Caco-2 (cell line): Measurements from ENCODE around the gene UBASH3B. TPM values are rescaled to one million over a fixed set of nuclear protein-coding genes. Genes with fewer than 3 reads are reported as not detected.
A peak's percentile ranks its signal among the peaks of the same experiment; 100 is the strongest.

Experiments used
- BruUV-seq: library from RNA; stranded (reverse); fragments of 400-500 nt; replicated peaks from 2 replicates; lab custom pipeline; 2021; lab: Mats Ljungman, UMichigan
- CTCF ChIA-PET: fragments of 300-600 bp; sonication (Branson Sonifier 250); formaldehyde crosslinking; loops from one replicate; lab custom pipeline; 2022; ENCODE audit warnings: antibody characterized with exemption; lab: Charles Lee
- POLR2A ChIA-PET: fragments of 300-600 bp; sonication (Branson Sonifier 250); formaldehyde crosslinking; loops from one replicate; lab custom pipeline; 2022; ENCODE audit warnings: antibody characterized with exemption; lab: Charles Lee
- DNase-seq, 2 experiments: peaks; one replicate each; pipeline versions ENCODE4 v3.0.0 to v3.0.0-alpha.2; 2020 to 2022
- H3K27me3 ChIP-seq: replicated peaks from 2 replicates; pipeline ENCODE4 v1.6.0; 2011; ENCODE audit warnings: low read length; ENCODE audit not compliant: control insufficient read depth, insufficient read depth
- H3K36me3 ChIP-seq: 2 replicates; pipeline ENCODE4 v1.5.1; 2011; ENCODE audit warnings: low read length; ENCODE audit not compliant: control insufficient read depth, insufficient read depth
- H3K4me1 ChIP-seq: fragments of 250-450 bp; sonication (Bioruptor Pico); 2 replicates; pipeline ENCODE4 v1.5.1; 2020; ENCODE audit warnings: mild to moderate bottlenecking
- H3K4me3 ChIP-seq: 2 replicates; pipeline ENCODE4 v1.5.1; 2011; ENCODE audit warnings: low read depth, mild to moderate bottlenecking, control low read depth, low read length
- H3K9me3 ChIP-seq: fragments of 250-450 bp; sonication (Bioruptor Pico); 2 replicates; pipeline ENCODE4 v1.5.1; 2020; ENCODE audit warnings: mild to moderate bottlenecking, moderate library complexity
- H3K27ac Mint-ChIP-seq: one replicate; pipeline ENCODE4 v1.8.0; 2022; ENCODE audit warnings: mixed read lengths; ENCODE audit not compliant: unreplicated experiment
- H3K27me3 Mint-ChIP-seq: one replicate; pipeline ENCODE4 v1.8.0; 2022; ENCODE audit warnings: mixed read lengths; ENCODE audit not compliant: insufficient read depth, unreplicated experiment
- H3K36me3 Mint-ChIP-seq: one replicate; pipeline ENCODE4 v1.8.0; 2022; ENCODE audit warnings: mild to moderate bottlenecking, mixed read lengths; ENCODE audit not compliant: insufficient read depth, unreplicated experiment
- H3K4me1 Mint-ChIP-seq: one replicate; pipeline ENCODE4 v1.8.0; 2022; ENCODE audit warnings: low read depth, mixed read lengths; ENCODE audit not compliant: unreplicated experiment
- H3K4me3 Mint-ChIP-seq: one replicate; pipeline ENCODE4 v1.8.0; 2022; ENCODE audit warnings: mild to moderate bottlenecking, moderate library complexity, mixed read lengths; ENCODE audit not compliant: unreplicated experiment
- H3K9me3 Mint-ChIP-seq: one replicate; pipeline ENCODE4 v1.8.0; 2022; ENCODE audit warnings: mixed read lengths; ENCODE audit not compliant: unreplicated experiment
- CTCF ChIP-seq, 2 experiments: fragments of 200-600 bp in 1 of 2; IDR thresholded peaks; 1 replicate in 1 of 2; 2 replicates in 1 of 2; pipeline versions ENCODE4 v1.5.1 to v1.8.0; 2011 to 2022; ENCODE audit warnings: antibody characterized with exemption in 1 of 2, control low read depth in 1 of 2, inconsistent platforms in 1 of 2, low read depth in 1 of 2, low read length in 1 of 2, mild to moderate bottlenecking in 1 of 2, moderate library complexity in 1 of 2; ENCODE audit not compliant: insufficient read depth in 1 of 2, severe bottlenecking in 1 of 2, unreplicated experiment in 1 of 2
- intact Hi-C: fragments of 100-400 bp; cut with micrococcal nuclease; formaldehyde crosslinking; loops from one replicate; pipeline ENCODE4 v1.10.0; 2022; ENCODE audit not compliant: unreplicated experiment
- total RNA-seq: library from RNA; stranded (reverse); gene quantifications from 2 replicates; pipeline ENCODE4 v1.2.3, GENCODE V29; 2022

The UBASH3B gene
- total RNA-seq, 1 experiment from 2014 or later = 21.5 TPM

DNA sequence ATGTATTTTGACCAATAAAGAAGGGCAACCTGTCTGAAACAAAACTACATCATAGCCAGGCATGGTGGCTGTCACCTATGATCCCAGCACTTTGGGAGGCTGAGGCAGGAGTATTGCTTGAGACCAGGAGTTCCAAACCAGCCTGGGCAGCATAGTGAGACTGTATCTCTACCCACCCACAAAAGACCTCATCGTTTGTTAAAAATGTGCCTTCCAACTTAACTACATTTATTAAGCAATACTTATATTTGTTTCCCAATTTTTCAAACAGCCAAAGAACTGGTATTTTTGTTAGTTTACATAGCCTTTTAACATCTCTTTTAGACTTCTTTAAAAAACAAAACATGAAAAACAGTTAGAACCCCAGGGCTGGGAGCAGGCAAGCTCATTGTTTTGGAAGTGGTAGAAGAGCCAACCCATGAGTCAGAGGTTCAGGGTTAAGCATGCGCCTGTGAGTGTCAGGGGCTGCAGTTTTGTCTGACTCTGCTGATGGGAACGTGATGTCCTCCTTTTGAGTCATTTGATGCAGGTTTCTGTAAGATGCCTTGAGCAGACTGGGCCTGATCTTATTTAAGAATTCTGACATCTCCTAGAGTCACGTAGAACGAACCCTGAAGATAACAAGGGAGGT, 128.9 kb downstream of the UBASH3B start:
- POLR2A ChIA-PET = no interaction called here
- no peaks in the 10 kb centered on the region for H3K27me3 ChIP-seq
- Mint-ChIP-seq H3K36me3 (peaks cover 11% of the 10 kb centered on the region), H3K4me1 (peaks cover 27% of the 10 kb centered on the region), H3K9me3 (no peaks in the 10 kb centered on the region), H3K27ac (peak overlapping the region; percentile 49), H3K27me3 (no peaks in the 10 kb centered on the region), H3K4me3 (peak overlapping the region; percentile 59)
- intact Hi-C loops = loop anchor here (2.0 kb wide), 1 partner anchor 58 kb away; no protein-coding TSS in a partner anchor
- CTCF ChIA-PET = interaction anchor here (0.6 to 2.3 kb wide), 9 partner anchors 68 to 159 kb away, joined by 3 to 15 read pairs (median 5); partner anchors contain the start of gene UBASH3B
- no TSS peak for BruUV-seq
- peaks cover 19% of the 10 kb centered on the region for H3K4me1 ChIP-seq
- no peaks in the 10 kb centered on the region for H3K9me3 ChIP-seq
- no peaks in the 10 kb centered on the region for H3K36me3 ChIP-seq
- no peak overlapping the region for H3K4me3 ChIP-seq
- no peak for DNase-seq
- no peak for TF ChIP-seq CTCF (IDR thresholded peaks at IDR 0.05; ENCODE audit: insufficient read depth in 1 of 2, low read depth in 1 of 2, low read length in 1 of 2, severe bottlenecking in 1 of 2, unreplicated experiment in 1 of 2)

GRCh38 chr11:122785031-122785541, 129.6 kb downstream of the UBASH3B start:
- peaks cover 27% of the 10 kb centered on the region for H3K4me1 Mint-ChIP-seq
- peak; percentile 17 to 20 for TF ChIP-seq CTCF (IDR thresholded peaks at IDR 0.05; ENCODE audit: insufficient read depth in 1 of 2, low read depth in 1 of 2, low read length in 1 of 2, severe bottlenecking in 1 of 2, unreplicated experiment in 1 of 2)
- peak overlapping the region; percentile 49 for H3K27ac Mint-ChIP-seq
- Histone ChIP-seq H3K4me3 (no peak overlapping the region), H3K27me3 (no peaks in the 10 kb centered on the region), H3K9me3 (no peaks in the 10 kb centered on the region), H3K36me3 (no peaks in the 10 kb centered on the region), H3K4me1 (peaks cover 19% of the 10 kb centered on the region)
- intact Hi-C loops = loop anchor here (1.0 to 2.0 kb wide), 2 partner anchors 58 to 205 kb away; no protein-coding TSS in a partner anchor
- ChIA-PET CTCF (interaction anchor here (0.9 to 2.3 kb wide), 6 partner anchors 67 to 156 kb away, joined by 4 to 15 read pairs (median 6); partner anchors contain the start of gene UBASH3B), POLR2A (no interaction called here)
- H3K36me3 Mint-ChIP-seq = peaks cover 11% of the 10 kb centered on the region
- no TSS peak for BruUV-seq
- H3K9me3 Mint-ChIP-seq = no peaks in the 10 kb centered on the region
- H3K27me3 Mint-ChIP-seq = no peaks in the 10 kb centered on the region
- peak; percentile 71 to 86 for DNase-seq
- peak overlapping the region; percentile 59 for H3K4me3 Mint-ChIP-seq

DNA sequence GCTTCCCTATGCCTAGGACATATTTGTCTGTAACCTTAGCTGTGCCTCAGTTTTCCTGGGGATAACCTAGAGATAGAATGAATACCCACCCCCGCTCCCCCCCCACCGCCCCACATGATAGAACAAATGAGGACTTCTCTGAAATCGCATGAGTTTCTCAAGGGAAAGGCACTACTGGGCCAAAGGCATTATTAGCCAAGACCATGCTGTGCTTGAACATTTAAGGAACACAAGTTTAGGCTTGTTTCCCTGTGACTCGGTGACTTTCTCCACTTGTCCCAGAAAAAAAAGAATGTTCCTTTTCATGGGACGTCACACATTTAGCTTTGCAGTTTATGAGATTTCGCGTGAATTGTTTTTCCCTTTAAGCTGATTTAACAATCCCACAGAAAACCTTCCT, 131.4 kb downstream of the UBASH3B start:
- intact Hi-C loops = no loop called here
- H3K27me3 Mint-ChIP-seq = no peaks in the 10 kb centered on the region
- H3K4me3 ChIP-seq = no peak overlapping the region
- H3K4me1 Mint-ChIP-seq = peaks cover 16% of the 10 kb centered on the region
- no peaks in the 10 kb centered on the region for H3K27me3 ChIP-seq
- peaks cover 5% of the 10 kb centered on the region for H3K36me3 Mint-ChIP-seq
- ChIA-PET CTCF (interaction anchor here (0.6 to 0.7 kb wide), 2 partner anchors 158 to 234 kb away, joined by 3 read pairs; no protein-coding TSS in a partner anchor), POLR2A (no interaction called here)
- peaks cover 19% of the 10 kb centered on the region for H3K4me1 ChIP-seq
- H3K9me3 ChIP-seq = no peaks in the 10 kb centered on the region
- no peak overlapping the region for H3K4me3 Mint-ChIP-seq
- no peak for TF ChIP-seq CTCF (IDR thresholded peaks at IDR 0.05; ENCODE audit: insufficient read depth in 1 of 2, low read depth in 1 of 2, low read length in 1 of 2, severe bottlenecking in 1 of 2, unreplicated experiment in 1 of 2)
- DNase-seq = no peak
- no peak overlapping the region for H3K27ac Mint-ChIP-seq
- no peaks in the 10 kb centered on the region for H3K9me3 Mint-ChIP-seq
- H3K36me3 ChIP-seq = no peaks in the 10 kb centered on the region
- BruUV-seq = no TSS peak
